Right renal cortex interstitium (tissue), 3 donors: ENCODE measurements around the gene PRELID2. TPM values are rescaled to one million over a fixed set of nuclear protein-coding genes. Genes with fewer than 3 reads are reported as not detected.
"Not testable (repeated sequence)": the region's sequence is repeated elsewhere in the genome, so short reads cannot be mapped to it uniquely, and the experiment has no call there.

ENCODE experiments used
- DNase-seq, 3 donors: peaks; one replicate each; pipeline ENCODE4 v3.0.0-alpha.2; 2013; ENCODE audit warnings: low read depth in 3 of 3, low spot score in 2 of 3
- polyA plus RNA-seq, 3 donors: library from polyadenylated mRNA; unstranded; fragments of 120-200 nt; gene quantifications; one replicate each; pipeline ENCODE4 v1.2.1, GENCODE V29; 2013; ENCODE audit not compliant: insufficient read length in 3 of 3

PRELID2 gene
- 1 to 10 TPM; 8.7 to 9.9 (median 9.6) TPM for polyA plus RNA-seq

- DNase-seq, result peak; percentile 71 to 84 (median 78)
These were observed at the start of gene PRELID2 for GRCh38 chr5:145834917-145835847. Gene PRELID2, minus strand, starts transcription at chr5:145835342. Its CDS starts 91 bp downstream, at chr5:145835251.

DNA sequence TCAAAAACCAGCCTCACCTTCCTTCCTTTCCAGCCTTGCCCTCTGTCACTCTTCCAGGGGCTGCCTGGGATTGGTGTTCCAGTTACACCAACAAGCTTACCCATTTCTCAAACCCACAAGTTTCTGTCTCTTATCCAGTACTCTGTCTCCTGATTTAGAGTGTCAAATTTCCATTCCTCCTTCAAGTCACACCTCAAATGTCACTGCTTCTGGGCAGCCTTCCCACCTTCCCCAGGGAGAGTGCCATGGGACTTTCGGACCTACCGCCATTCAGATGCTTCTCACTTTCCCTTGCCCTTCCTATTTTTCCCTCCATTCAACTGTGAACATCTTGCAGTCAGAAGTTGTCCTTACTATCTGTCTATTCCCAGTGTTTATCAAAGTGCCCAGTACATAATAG, 39.6 kb upstream of the PRELID2 start:
- DNase-seq, result no peak

GRCh38 chr5:145872914-145873313, 37.8 kb upstream of the PRELID2 start, which contains the start of gene GRXCR2:
Gene GRXCR2, minus strand, starts transcription at chr5:145873014. Its CDS starts 46 bp downstream, at chr5:145872968.
- no peak for DNase-seq

DNA sequence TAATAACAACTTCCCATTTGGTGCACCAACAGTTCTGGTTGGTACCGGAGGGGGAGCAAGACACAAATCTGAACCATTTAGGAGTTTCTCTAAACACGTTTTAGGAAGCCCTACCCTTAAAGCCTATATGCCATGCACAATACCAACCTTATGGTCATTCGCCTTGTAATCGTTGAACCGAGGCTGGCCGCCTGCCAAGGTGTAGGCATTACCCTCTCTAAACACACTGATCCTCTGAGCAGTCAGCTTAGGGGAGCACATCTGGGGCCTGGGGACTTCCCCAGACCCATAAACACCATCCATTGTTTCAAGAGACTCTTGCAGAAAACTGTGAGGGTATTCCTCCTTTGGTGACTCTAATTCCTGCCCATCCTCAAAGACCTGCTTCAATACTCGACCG, 37.3 kb upstream of the PRELID2 start:
- no peak for DNase-seq

DNA sequence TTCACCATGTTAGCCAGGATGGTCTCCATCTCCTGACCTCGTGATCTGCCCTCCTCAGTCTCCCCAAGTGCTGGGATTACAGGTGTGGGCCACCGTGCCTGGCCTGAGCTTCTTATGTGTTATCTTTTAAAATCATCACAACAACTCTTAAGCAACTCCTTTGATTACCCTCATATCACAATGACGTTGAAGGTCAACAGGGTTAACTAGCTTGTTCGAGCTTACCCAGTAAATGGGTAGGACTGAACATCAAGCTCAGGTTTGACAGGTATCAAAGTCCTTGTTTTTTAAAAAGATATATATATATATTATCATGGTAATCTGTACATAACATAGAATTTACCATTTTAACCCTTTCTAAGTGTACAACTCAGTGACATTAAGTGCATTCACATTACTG, 34.6 kb upstream of the PRELID2 start:
- no peak for DNase-seq

DNA sequence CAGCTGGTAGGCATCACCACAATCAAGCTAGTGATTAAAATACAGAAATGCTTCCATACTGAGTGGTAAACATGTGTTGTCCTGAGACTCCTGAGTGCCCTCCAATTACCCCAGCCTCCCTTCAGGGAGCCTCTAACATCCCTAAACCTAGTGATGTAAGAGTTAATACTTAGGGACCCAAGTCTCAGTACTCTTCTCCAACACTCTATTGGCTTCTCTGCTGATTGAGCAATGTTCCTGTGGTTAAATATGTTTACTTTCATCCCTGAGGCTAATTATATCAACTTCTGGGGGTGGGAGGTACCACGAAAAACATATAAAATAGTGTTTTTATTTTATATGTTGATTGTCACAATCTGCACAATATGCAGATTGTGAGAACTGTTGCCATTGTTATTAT, 32.7 kb upstream of the PRELID2 start:
- no peak for DNase-seq

DNA sequence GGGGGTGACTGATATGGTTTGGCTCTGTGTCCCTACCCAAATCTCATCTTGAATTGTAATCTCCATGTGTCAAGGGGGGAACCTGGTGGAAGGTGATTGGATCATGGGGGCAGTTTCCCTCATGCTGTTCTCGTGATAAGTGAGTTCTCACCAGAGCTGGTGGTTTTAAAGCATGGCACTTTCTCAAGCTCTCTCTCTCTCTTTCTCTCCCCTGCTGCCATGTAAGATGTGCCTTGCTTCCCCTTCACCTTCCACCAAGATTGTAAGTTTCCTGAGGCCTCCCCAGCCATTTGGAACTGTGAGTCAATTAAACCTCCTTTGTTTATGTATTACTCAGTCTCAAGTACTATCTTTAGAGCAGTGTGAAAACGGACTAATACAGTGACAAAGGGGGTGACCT, 29.3 kb upstream of the PRELID2 start:
- DNase-seq, result not testable (repeated sequence)

- no peak for DNase-seq
These were observed 27.9 kb upstream of the PRELID2 start for GRCh38 chr5:145863003-145863402.

DNA sequence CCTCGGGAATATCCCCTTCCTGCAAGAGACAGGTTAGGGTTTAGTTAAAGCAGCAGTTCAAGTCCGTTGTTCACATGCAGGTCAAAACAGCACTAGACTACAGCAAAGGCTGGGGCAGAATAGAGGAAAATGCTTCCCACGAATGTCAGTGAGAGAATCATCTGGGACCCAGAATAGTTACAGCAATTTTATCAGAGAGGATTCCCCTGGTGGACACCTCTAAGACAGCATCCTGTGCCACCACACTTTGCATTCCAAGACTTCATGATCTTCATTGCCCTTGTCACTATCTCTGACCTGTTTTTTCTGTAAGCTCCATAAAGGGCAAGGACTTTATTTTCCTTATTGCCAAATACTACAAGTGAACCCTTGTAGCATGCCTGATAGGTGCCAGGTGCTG, 24.8 kb upstream of the PRELID2 start:
- no peak for DNase-seq

DNA sequence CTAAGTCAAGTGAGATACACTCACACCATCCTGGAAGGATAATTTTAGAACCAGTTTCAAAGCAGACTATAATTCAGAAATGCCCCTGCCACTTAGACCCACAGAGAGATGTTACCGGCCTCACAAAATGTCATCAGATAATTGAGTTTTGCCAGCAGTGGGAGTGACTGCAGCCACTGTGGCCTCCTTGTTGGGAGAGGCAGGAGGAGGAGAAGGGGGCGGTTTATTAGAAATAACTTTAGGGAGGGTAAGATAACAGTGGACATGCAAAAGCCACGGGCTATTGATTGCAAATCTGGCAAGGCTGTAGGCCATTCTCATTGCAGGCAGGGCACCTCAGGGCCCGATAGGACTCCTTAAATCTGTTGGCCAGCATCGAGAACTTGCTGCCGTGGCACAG, 24.3 kb upstream of the PRELID2 start:
- DNase-seq, result no peak

- DNase-seq, result no peak
These were observed 23.8 kb upstream of the PRELID2 start for GRCh38 chr5:145858959-145859358.

GRCh38 chr5:145856285-145856818, 21.2 kb upstream of the PRELID2 start:
- peak in 2 of 3 donors; percentile 20 to 44 for DNase-seq

- DNase-seq, result peak in 1 of 3 donors; percentile 30
These were observed 20.7 kb upstream of the PRELID2 start for GRCh38 chr5:145855763-145856267.

DNA sequence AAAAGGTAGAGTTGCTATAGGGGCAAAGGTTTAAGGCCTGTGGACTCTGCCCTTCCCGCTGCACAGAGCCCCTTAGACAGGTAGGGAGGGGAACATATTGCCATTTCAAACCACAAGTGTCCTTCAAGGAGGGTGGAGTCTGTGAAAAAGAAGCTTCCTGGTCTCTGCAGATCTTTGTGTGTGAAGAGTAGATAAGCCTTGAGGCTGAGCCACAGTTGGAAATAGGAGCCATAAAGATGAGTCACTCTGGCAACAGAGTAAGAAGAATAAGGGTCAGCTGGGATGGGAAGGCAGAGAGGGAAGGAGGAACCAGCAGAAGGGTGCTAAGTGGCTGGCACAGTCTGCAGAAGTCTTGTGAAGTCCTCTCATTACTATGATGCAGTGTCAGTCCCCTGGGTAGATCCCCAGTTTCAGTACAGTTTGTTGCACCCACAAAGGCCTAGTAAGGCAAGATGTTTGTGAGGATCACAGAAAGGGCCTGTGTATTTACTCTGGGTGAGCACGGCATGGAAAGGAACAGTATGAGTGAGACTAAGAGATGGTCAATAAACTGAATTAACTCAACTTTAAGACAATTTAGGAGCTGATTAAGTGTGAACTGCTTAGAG, 19.6 kb upstream of the PRELID2 start:
- no peak for DNase-seq

DNA sequence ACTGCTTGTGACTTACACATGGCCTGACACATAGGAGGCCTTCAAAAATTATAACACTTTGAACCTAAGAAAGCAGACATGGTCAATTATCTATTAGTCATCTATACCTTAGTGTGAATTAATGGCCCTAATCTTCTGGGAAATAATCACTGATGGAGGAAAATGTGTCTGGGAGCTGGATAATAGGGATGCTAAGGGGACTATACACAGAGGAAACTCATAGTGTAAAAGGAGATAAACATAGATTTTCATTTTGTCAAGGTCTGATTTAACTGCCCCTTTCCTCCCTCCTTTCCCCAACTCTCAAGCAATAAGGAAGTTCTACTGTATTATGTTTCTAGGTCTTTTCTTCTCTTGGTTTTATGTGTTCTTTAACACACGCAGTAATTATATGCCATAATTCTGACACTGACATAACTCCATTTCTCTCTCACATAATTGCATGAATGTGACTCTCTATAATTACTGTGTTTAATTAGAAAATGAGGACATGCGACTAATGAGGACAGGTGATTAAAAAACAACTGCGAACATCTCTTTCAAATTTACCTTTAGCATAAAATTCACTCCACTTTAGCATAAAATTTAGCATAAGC, 18.7 kb upstream of the PRELID2 start:
- DNase-seq, result no peak

- DNase-seq, result no peak
These were observed 17.8 kb upstream of the PRELID2 start for GRCh38 chr5:145852990-145853389.

- DNase-seq, result no peak
These were observed 13.7 kb upstream of the PRELID2 start for GRCh38 chr5:145848854-145849253.

- DNase-seq, result no peak
These were observed 12.7 kb upstream of the PRELID2 start for GRCh38 chr5:145847499-145848497.

DNA sequence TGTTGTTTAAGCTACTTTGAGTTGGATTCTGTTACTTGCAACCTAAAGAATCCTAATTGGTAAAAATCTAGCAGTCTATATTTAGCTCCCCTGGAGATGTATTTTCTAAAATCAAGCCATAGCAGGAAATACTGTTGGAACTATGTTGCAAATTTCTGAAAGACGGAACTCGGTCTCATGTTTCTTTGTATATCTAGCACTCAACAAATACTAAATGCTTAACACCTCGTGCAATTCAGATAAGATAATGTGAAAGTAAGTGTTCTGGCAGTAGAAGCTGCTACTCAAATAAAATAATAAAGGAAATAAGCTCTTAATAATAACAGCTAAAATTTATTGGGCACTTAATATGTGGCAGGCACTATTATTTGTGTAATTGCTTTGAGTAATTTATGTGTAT, 10.9 kb upstream of the PRELID2 start:
- no peak for DNase-seq

- DNase-seq, result no peak
These were observed 6.2 kb upstream of the PRELID2 start for GRCh38 chr5:145841299-145841698.
